Hypothalamus (tissue), 51 donors: Measurements from ENCODE around the gene GINM1.

Experiments
- DNase-seq, 51 donors: peaks; one replicate each; lab custom pipeline; 2025; lab: John Stamatoyannopoulos, UW

The GINM1 gene

GRCh38 chr6:149565527-149566409 lies at the start of gene GINM1:
Gene GINM1, plus strand, starts transcription at chr6:149566375. Its CDS starts 40 bp downstream, at chr6:149566415.
- peak; percentile 52 to 95 (median 85) for DNase-seq

GRCh38 chr6:149529650-149530049 lies 36.5 kb upstream of the GINM1 start:
- no peak for DNase-seq

GRCh38 chr6:149534742-149535141 lies 31.4 kb upstream of the GINM1 start:
- no peak for DNase-seq

- DNase-seq: no peak
Measured at GRCh38 chr6:149541139-149541538, 25.0 kb upstream of the GINM1 start.

GRCh38 chr6:149544646-149545257 lies 21.4 kb upstream of the GINM1 start:
- peak in 1 of 51 donors; percentile 39 for DNase-seq

- DNase-seq: peak in 32 of 51 donors; percentile 4 to 49 (median 20)
Measured at GRCh38 chr6:149545258-149545753, 20.9 kb upstream of the GINM1 start.

- DNase-seq: peak; percentile 44 to 96 (median 91)
Measured at GRCh38 chr6:149545754-149546471, 20.3 kb upstream of the GINM1 start, which contains the start of gene PPIL4. Gene PPIL4, minus strand, starts transcription at chr6:149546043. Its CDS starts 38 bp downstream, at chr6:149546005.

GRCh38 chr6:149551920-149552319 lies 14.3 kb upstream of the GINM1 start:
- no peak for DNase-seq

GRCh38 chr6:149558029-149558428 lies 8.1 kb upstream of the GINM1 start:
- no peak for DNase-seq

- no peak for DNase-seq
Measured at GRCh38 chr6:149559389-149559788, 6.8 kb upstream of the GINM1 start.

- DNase-seq: no peak
Measured at GRCh38 chr6:149560736-149561135, 5.4 kb upstream of the GINM1 start.

- no peak for DNase-seq
Measured at GRCh38 chr6:149563203-149563927, 2.8 kb upstream of the GINM1 start.

- DNase-seq: no peak
Measured at GRCh38 chr6:149563928-149564325, 2.2 kb upstream of the GINM1 start.

- DNase-seq: peak in 43 of 51 donors; percentile 3 to 81 (median 45)
Measured at GRCh38 chr6:149566410-149567193, 427 bp downstream of the GINM1 start.

- DNase-seq: peak in 1 of 51 donors; percentile 36
Measured at GRCh38 chr6:149567194-149567586, 1.0 kb downstream of the GINM1 start.

- no peak for DNase-seq
Measured at GRCh38 chr6:149567945-149568585, 1.9 kb downstream of the GINM1 start.

- DNase-seq: no peak
Measured at GRCh38 chr6:149580880-149581279, 14.7 kb downstream of the GINM1 start.

- no peak for DNase-seq
Measured at GRCh38 chr6:149581349-149581748, 15.2 kb downstream of the GINM1 start.

- DNase-seq: no peak
Measured at GRCh38 chr6:149586149-149586548, 20.0 kb downstream of the GINM1 start.
